SK-N-DZ (cell line): ENCODE results near the gene ANXA2R.
"Not testable (repeated sequence)": the region's sequence is repeated elsewhere in the genome, so short reads cannot be mapped to it uniquely, and the experiment has no call there.

Experiments used
- DNase-seq: peaks from one replicate; pipeline ENCODE4 v3.0.0-alpha.2; 2015; ENCODE audit warnings: low spot score

The ANXA2R gene

DNA sequence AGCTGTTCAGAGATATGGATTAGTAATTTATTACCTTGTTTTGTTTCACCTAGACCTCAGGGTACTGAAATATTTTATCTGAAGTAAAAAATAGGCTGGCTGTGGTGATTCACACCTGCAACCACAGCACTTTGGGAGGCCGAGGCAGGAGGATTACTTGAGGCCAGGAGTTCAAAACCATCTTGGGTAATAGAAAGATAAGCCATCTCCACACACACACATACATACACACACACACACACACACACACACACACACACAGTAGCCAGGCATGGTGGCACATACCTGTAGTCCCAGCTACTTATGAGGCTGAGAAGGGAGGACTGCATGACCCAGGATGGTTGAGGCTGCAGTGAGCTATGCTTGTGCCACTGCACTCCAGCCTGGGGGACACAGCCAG is 3.7 kb downstream of the ANXA2R start:
- DNase-seq, result no peak

DNA sequence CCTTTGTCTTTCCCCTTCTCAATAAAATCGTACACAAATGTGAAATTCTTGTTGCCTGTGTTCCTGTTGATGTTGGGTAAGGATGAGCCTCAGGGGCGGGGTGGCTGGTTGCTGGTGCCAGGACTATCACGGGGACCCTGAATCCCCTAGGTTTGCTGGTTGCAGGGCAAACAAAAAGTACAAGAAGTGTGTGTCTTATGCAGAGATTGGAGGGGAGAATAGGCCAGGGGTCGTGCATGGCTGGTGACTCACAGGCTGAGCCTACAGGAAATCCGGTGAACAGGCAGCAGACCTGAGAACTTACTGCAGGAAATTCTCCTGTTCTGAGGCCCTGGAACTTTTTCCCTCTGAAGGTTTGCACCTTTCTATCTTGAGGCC is 5.5 kb downstream of the ANXA2R start:
- DNase-seq, result no peak

DNA sequence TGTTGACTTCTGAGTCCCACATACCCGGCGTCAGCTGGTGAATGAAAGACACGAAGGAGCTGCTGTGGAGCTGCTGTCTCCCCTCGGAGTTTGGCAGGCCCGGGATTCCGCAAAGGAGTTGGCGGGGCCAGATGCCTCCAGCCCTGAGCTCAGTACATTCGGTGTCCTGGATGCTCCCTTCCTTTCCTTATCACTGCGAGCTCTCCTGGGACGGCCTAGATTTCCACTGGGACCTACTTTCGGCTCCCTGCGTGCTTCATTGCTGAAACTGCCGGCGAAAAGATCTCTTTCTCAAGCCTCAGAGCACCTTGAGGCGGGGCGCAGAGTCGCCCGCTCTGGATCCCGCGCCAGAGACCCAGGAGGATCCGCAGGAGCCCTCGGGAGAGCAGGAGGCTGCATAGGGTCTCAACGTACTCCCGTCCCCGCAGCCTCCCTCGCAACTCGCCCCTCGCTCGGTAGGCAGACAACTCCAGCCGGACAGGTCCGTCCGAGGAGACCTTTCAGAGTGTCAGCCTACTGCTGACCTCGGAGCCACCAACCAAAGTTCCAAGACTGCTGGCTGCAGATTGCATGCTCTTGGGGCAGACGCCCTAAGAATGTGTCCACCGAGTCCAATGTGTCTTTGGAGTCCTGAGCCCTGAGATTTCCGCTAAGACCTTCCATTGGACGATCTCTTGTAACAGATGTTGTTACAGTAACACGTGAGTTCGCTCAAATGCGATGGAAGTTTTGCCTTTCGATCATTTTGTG is 6.1 kb downstream of the ANXA2R start:
- no peak for DNase-seq

DNA sequence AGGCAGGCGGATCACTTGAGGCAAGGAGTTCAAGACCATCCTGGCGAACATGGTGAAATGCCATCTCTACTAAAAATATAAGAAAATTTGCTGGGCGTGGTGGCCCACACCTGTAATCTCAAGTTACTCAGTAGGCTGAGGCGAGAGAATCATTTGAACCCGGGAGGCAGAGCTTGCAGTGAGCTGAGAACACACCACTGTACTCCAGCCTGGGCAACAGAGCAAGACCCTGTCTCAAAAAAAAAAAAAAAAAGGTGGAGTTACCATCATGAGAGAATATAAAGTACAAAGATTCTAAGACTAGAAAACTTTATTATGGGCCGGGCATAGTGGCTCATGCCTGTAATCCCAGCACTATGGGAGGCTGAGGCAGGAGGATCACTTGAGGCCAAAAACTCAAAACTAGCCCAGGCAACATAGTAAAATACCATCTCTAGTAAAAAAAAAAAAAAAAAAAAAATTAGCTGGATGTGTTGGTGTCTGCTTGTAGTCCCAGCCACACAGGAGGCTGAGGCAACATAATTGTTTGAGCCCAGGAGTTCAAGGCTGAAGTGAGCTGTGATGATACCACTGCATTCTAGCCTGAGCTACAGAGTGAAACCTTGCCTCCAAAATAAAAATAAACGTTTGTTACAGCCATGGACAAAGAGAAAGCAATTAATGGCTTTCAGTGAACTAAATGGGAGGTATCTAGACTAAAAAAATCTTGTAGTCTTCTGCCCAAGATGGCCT is 12.9 kb downstream of the ANXA2R start:
- DNase-seq, result no peak

DNA sequence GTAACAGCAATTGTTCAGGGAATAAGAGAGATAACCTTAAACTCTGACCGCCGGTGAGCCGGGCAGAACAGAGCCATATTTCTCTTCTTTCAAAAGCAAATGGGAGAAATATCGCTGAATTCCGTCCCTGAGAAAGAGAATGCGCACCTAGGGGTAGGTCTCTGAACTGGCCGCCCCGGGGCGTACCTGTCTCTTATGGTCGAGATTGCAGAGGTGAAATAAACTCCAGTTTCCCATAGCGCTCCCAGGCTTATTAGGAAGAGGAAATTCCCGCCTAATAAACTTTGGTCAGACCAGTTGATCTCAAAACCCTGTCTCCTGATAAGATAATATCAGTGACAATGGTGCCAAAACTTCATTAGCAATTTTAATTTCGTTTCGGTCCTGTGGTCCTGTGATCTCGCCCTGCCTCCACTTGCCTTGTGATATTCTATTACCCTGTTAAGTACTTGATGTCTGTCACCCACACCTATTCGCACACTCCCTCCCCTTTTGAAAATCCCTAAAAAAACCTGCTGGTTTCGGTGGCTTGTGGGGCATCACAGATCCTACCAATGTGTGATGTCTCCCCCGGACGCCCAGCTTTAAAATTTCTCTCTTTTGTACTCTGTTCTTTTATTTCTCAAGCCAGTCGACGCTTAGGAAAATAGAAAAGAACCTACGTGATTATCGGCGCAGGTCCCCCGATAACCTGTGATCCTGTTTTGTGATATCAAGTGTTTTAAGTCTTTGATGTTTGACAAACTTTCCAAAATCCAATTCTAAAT is 14.8 kb downstream of the ANXA2R start:
- DNase-seq, result not testable (repeated sequence)

DNA sequence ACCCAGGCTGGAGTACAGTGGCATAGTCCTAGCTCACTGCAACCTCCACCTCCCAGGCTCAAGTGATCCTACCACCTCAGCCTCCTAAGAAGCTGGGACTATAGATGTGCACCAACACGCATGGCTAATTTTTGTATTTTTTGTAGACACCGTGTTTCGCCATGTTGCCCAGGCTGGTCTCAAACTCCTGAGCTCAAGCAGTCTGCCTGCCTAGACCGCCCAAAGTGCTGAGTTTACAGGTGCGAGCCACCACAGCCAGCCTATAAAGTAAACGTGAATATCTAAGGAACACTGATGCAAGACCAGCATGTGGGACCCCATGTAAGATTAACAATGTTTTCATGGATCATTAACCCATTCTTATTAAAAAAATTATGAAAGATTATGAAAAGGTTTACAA is 15.9 kb downstream of the ANXA2R start:
- DNase-seq, result no peak

DNA sequence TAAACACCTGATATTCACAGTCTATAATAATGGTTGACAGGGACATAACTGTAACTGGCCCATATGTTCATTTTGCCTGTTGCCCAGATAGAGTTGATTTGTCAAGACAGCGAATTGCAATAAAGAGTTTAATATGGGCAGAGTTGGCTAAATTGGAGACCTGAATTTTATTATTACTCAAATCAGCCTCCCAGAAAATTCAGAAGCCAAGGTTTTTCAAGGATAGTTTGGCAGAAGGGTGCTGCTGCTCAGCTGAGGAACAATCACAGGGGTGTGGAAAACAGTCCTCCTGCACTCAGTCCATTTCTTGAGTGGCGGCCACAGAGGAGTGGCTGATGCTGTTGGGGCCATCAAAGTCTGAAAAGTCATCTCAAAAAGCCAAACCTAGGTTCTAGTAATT is 19.0 kb downstream of the ANXA2R start:
- DNase-seq, result no peak

DNA sequence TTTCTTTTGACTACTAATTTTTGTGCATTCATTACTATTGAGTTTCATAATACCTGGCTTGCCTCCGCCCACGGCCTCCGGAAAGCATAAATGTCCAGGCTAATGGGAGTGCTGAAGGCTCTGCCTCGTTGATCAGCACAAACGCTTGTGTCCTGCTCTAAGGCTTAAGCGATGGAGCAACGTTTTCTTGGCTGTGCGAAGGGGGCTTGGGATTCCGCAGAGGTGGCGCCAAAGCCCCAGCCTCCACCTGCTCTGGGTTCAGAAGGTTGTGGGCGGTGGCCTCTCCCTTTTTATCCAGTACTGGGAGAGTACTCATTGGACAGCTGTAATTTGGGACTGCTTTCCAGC is 19.7 kb downstream of the ANXA2R start:
- no peak for DNase-seq

DNA sequence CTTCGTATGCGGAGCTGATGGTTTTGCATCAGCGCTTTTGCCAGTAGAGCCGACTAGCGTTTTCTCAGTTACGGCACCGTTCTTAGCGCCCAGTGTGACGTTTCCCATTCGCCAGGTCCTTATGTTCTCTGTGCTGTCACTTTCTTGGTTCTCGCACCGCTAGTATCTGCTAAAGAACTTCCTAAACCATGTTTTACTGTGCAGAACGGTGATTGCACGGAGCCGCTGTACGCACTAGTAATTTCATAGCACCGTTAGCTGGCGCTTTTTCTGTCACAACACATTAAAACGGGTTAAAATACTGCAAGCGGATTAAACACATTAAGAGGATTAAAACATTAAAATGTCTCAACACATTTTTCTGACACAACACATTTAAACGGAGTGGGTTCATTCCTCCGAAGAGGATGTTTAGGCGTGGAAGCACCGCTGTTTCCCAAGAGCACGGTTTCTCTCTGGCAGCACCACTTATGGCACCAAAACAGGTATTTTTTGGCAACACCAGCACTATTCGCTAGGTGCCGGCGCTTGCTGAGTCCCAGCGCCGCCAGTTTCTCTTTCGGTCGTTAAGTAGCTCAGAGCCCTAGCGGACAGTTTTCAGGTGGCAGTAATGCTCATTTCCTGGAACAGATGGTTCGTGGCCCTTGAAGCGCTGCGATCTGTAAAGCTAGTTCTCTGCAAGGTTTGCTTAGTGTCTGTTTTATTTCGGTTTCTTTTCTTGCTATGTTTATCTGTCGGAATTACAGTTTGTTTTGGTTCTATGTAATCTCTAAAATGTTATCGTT is 20.3 kb downstream of the ANXA2R start:
- DNase-seq, result peak; percentile 66

DNA sequence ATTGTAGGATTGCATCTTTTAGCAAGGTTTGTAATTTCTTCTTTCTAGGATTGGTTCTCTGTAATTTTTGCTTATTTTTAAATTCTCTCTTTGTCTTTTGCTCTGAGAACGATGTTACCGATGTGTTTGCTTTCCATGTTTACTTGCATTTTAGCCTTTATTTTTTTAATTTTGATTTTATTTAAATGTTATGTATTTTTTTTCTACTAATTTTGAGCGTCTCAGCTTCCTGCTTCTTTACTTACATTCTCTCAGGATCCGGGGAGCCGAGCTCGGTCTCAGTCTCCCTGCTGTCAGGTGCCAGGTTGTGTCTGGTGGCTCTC is 20.9 kb downstream of the ANXA2R start:
- DNase-seq, result no peak

DNA sequence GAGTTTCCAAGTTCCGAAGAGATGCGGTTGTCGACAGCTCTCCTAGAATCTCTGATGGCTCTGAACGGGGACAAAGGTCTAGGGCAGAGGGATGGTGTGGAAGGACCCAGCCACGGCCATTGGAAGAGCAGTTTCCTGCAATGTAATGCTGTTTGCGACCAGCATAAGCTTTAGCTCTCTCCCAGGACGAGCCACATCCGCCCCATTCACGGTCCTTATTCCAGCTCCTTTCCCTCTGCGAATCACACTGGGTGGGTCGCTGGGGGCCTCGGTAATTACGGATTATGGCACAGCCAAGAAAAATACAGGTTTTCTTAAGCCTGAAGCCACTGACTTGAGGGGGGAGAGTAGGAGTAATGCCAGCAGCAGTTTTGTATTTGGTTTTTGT is 22.7 kb downstream of the ANXA2R start:
- no peak for DNase-seq

DNA sequence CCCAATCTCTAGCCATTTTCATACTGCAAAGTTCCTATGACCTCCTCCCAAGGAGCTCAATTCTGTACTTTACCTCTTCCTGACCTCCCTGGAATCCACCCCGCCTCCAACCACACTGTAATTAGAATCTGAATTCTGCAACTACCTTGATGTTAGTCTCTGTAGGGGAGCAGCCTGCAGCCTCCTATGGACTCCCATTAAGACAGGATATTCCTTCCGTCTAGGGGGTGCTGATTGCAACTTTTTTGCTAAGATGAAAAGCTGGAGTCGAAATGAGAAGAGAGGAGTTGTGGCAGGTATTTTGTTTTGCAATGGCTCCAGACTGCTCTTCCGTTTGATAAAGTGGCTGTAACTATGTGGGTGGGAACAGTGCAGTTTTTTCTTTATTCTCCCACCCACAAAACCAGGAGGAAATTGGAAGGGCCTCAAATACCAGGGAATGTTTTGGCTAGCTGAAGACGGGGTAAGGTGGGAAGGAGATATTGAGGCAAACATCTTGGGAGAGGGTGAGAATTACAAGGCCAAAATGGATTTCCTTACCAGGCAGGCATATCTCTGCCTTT is 23.8 kb downstream of the ANXA2R start:
- no peak for DNase-seq

DNA sequence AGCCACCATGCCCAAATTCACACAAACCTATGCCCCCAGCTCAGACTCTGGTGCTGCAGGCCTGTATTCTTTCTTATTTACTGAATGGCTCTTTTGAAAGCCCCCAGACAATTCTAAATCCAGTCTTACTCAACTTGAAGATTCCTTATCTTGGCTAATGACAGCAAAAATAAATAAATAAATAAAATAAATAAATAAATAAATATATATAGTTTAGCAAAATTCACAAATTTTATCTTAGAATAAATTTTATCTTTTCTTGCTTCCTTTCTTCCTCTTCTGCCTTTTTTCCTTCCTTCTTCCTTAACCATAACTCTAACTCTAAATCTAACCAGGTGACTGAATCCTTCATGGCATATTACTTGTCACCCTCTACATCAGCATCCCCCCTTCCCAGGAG is 25.6 kb downstream of the ANXA2R start:
- DNase-seq, result no peak

DNA sequence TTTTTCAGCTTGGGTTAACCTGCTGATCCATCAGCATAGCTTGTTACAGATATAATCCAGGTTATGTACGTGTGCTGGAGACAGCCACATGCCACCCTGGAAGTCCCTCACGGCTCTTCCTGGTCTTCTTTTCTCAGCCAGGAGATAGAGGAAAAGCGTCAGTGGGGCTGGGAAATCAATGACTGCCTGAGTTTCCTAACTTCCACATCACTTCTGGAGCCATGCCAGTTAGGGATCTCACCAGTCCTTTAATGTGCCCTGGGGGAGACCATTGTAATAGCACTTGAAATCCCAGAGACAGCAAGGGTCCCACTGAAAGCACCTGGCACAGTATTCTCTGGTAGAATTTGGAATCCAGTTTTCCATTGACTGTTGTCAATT is 29.2 kb downstream of the ANXA2R start:
- DNase-seq, result no peak

DNA sequence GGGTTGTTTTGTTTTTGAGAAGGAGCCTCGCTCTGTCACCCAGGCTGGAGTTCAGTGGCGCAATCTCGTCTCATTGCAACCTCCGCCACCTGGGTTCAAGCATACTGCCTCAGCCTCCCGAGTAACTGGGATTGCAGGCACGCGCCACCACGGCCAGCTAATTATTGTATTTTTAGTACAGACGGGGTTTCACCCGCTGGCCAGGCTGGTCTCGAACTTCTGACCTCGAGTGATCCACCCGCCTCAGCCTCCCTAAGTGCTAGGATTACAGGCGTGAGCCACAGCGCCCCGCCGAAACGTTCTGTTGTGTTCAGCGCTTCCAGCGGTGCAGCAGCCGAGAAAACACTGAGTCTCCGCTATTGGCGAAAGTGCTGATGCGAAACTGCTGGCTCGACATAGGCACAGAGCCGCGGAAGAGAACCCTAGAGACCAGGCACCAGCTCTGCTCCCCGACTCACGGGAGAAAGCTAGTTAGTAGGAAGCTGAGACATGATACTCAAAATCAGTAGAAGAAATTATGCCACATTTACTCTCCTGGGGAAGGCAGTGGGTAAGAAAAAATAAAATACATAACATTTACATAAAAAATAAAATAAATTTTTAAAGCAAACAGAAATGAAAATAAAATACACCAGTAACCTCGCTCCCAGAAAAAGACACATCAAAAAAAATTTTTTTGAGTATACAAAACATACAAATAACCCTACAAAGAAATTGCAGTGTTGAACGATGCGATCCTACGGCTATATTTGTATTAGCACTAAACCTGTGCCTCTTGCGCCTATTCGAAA is 31.6 kb downstream of the ANXA2R start:
- peak; percentile 92 for DNase-seq

DNA sequence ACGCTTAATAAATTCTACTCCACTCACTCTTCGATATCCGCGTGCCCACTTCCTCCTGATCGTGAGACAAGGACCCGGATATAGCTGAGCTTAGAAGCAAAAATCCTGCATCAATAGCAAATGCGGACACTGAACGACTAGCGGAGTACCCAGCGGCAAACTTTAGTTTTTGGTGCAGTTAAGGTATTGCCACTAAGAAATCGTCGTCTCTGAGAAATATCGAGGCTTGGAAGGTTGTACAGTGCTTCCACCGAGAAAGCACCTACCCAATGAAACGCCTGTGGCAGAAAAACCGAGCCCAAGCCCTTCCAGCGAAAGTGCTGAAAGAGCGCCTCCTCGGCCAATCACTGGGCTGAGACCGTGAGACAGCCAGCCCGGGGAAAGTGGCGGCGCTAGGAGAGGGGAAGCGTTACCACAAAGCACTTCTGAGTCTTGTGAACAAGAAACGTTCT is 32.2 kb downstream of the ANXA2R start:
- DNase-seq, result peak; percentile 74

DNA sequence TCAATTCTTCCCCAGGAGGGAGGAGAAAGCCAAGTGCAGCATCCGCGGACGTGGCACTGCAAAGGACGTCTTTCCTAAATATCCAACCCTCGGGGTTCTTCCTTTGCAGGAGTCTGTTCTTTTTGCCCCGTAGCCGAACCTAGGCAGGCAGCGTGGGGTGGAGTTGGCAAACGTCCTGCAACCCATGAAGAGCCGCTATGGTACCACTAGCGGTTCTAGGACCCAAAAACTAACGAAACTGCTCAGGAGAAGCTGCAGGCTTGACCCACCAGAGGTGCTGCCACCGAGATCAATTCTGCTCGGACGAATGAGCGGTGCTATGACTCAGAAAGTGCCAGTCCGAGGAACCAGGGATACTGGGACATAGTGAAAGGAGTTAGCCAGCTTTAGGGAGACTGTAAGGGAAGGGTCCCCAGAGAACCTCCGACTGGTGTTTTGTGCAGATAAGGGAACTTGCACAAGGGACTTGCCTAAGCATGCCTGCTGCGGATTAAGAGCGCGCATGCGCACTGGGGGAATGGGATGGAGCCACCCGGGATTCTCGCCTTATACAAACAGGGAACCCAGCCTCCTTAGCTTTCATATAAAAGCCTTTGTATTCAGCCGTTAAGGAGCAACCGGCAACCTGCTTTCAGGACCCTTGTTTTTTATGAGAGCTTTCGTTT is 32.7 kb downstream of the ANXA2R start:
- peak; percentile 86 for DNase-seq

DNA sequence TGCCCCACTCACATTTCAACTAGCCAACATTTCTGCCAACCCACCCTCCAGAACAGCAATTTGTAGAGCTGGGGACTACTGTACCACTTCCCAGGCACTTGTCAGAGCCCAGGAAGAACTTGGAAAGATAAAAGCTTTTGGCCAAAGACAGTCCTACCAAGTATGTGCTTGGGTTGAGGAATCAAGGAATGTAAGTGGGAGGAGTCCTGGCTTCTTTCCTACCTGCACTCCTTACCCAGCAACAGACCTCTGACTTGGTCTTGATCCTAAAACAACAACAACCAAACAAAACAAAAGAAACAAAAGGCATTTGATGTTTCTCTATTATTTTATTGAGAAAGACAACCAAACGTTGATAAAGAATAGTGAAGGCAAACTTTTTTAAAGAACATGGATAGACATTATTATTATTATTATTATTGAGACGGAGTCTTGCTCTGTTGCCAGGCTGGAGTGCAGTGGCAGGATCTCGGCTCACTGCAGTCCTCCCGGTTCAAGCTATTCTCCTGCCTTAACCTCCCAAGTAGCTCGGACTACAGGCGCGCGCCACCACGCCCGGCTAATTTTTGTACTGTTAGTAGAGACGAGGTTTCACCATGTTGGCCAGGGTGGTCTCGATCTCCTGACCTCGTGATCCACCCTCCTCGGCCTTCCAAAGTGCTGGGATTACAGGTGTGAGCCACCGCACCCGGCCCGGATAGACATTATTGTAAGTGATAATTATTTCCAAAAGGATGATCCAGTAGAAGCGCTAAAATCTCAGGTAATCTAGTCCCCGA is 33.5 kb downstream of the ANXA2R start:
- no peak for DNase-seq

DNA sequence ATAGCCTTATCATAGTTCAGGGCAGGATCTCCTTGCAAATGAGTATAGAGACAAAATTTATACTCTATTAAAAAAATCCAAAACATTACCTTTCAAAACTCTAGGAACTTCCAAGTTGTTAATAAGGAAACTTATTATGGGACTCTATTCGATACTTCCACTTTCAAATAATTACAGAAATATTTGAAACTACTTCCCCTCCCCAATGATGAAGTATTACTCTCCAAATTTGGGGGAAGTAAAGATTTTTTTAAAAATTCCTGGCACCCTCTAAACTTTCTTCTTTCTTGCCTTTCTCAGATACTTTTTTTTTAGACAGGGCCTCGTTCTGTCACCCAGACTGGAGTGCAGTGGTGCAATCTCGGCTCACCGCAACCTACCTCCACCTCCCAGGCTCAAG is 35.1 kb downstream of the ANXA2R start:
- no peak for DNase-seq

DNA sequence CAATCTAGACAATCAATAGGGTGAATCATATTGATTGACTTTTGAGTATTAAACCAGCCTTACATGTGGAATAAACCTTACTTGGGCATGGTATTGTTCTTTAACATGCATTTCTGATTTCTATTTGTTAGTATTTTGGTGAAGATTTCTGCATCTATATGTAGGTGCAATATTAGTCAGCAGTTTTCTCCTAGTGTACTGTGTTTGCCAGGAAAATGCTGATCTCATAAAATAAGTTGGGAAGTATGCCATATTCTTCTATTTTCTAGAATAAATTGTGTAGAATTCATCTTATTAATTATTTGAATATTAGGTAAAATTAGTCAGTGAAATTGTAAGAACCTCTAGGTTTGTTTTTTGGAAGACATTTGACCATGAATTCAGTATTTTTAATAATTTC is 38.4 kb downstream of the ANXA2R start:
- DNase-seq, result no peak
